KOPT-K1 (cell line): ENCODE measurements around the gene MICAL1.
A peak's percentile ranks its signal among the peaks of the same experiment; 100 is the strongest.

Source experiments
- H3K27ac ChIP-seq: fragments of 200-600 bp; sonication (generic); 2 replicates; pipeline ENCODE4 v1.5.1; 2016; ENCODE audit warnings: antibody characterized with exemption, mild to moderate bottlenecking, low read depth, low read length; ENCODE audit not compliant: poor library complexity, severe bottlenecking
- H3K36me3 ChIP-seq: fragments of 200-600 bp; sonication (generic); 2 replicates; pipeline ENCODE4 v1.5.1; 2017; ENCODE audit warnings: antibody characterized with exemption, mild to moderate bottlenecking, low read length, moderate library complexity; ENCODE audit not compliant: insufficient read depth
- H3K9me3 ChIP-seq: fragments of 200-600 bp; sonication (generic); 2 replicates; pipeline ENCODE4 v1.5.1; 2017; ENCODE audit warnings: antibody characterized with exemption, low read length, mild to moderate bottlenecking; ENCODE audit not compliant: insufficient read depth, poor library complexity, severe bottlenecking

The MICAL1 gene

DNA sequence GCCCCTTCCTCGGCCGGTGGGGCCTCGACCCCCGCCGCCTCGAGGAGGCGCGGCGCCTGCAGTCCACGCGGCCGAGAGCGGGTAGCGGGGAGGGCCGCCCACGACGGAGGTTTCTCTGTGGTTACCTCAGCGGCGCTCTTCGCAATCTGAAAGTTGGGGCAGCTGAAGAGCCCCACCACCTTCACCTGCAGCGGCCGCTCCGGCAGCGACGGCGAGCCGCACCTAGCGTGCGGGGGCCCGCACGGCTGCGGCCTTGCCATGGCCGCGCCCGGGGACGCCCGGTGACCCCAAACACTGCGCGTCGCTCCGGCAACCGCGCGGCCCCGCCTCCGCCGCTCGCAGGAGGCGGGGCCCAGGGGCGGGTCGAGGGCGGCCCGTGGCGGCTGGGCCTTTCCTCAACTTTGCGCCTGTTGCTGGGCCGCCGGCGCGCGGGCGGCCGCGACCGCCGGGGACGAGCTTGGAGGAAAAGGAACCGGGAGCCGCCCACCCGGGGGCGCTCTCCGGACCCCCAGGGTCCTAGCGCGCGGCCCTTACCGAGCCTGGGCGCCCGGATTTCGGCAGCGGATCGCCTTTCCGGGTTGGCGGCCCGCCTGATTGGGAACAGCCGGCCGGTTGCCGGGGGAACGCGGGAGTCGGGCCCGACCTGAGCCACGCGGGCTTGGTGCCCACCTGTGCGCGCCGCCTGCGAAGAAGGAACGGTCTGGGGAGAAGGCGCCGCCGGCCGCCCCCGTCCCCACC, 15.1 kb downstream of the MICAL1 start, which contains the start of the genes PPIL6 and SMPD2:
TSS of gene PPIL6 (minus strand) at position 298 of the 738 bp plus-strand sequence. CDS start at position 260, 38 bp downstream.
TSS of gene SMPD2 (plus strand) at position 394 of the 738 bp plus-strand sequence. CDS start 398 bp downstream, outside the sequence.
- Histone ChIP-seq H3K27ac (peak within 1 kb of the TSS; percentile 87), H3K36me3 (peaks cover 38% of the 10 kb centered on the region), H3K9me3 (no peaks in the 10 kb centered on the region)

DNA sequence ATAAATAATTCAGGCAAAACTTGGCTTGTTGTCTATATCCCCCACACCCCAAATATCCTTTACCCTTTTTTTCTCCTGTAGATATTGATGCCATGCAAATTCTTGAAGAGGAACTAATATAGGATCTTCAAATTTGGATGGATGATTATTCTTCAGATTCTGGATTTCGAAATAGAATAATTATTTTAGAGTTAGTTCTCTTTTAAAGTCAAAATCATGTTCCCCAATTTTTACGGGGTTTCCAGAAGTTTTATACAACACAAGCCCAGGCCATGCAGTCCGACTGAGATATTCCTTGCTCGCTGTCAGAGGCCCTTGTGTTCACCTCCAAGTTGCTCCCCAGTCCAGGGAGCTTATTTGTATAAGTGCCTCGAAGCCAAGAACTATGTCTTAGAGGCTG, 19.5 kb downstream of the MICAL1 start:
- no peaks in the 10 kb centered on the region for H3K36me3 ChIP-seq
- no peaks in the 10 kb centered on the region for H3K9me3 ChIP-seq
- no peak overlapping the region for H3K27ac ChIP-seq

DNA sequence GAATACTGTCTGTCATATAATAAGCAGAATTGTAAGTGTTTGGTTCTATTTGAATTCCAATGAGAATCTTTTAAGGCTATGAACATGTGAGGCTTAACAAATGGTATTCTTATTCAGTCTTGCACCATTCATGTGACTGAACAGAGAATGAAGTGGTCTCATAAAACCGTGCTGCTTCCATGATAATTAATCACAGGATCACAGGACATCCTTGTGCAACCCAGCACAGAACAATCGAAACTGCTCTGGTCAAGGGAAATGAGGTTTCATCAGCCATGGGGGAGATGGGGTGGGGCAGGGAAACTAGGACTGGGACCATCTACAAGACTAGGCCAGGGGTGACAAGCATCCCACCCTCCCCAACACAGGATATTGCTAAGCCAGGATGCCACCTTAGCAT, 21.1 kb downstream of the MICAL1 start:
- H3K36me3 ChIP-seq, result no peaks in the 10 kb centered on the region
- no peaks in the 10 kb centered on the region for H3K9me3 ChIP-seq
- H3K27ac ChIP-seq, result no peak overlapping the region

DNA sequence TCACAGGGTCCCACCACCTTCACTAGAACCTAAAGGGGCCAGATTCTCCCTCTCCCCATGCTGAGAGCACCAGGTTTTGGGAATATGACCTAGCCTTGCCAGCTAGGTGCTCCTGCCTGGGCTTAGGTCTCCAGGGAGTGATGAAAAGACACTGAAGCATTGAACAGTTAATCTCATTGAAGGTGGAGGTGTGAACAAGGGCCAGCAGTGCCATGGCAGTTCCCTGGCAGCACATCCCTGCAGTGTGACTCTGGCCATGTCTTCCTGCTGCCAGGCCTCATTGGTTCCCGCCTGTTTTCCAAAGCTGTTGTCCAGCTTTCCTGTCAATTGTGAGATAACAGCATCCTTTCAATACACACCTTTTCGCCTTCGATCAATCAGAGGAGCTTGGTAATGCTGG, 26.1 kb downstream of the MICAL1 start:
- H3K36me3 ChIP-seq, result no peaks in the 10 kb centered on the region
- no peak overlapping the region for H3K27ac ChIP-seq
- no peaks in the 10 kb centered on the region for H3K9me3 ChIP-seq

DNA sequence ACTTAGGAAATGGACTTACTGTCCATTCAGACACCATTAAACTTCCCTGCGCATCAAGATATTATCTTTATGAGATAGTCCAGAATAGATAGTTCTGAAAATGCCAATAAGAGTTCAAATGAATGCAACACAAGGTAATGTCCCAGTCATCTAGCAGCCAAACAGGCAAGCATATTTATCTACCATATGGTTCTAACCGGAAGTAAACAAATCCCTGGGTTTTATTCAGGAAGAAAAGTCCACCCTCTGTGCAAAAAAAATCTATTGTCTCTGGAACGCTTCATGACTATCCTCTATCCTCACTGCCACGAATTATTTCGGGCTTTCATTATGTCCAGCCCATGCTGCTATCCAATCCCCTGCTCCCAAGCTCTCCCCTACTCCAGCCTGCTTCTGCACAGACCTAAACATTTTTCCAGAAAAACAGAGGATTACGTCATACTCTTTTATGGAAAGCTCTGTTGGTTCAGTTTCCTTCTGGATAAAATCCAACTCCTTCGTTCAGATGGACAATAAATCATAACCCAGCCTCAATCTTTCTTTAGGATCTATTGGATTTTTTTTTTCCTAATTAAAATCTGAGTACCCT, 26.6 kb downstream of the MICAL1 start:
- Histone ChIP-seq H3K27ac (no peak overlapping the region), H3K36me3 (no peaks in the 10 kb centered on the region), H3K9me3 (no peaks in the 10 kb centered on the region)

DNA sequence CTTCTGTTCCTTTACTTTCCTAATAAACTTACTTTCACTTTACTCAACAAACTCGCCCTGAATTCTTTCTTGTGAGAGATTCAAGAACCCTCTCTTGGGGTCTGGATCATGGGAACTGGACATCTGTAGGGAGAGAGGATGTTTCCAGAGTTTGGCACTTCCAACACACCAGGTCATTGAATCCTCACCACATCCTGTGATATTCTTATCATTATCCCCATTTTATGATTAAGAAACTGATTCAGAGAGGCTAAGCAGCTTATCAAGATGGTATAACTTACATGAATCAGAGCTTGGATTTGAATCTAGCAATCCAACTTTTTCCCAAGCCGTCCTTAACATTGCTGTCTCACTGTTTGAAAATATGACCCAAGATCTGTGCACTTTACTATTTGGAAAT, 30.6 kb downstream of the MICAL1 start:
- Histone ChIP-seq H3K27ac (no peak overlapping the region), H3K36me3 (no peaks in the 10 kb centered on the region), H3K9me3 (no peaks in the 10 kb centered on the region)

DNA sequence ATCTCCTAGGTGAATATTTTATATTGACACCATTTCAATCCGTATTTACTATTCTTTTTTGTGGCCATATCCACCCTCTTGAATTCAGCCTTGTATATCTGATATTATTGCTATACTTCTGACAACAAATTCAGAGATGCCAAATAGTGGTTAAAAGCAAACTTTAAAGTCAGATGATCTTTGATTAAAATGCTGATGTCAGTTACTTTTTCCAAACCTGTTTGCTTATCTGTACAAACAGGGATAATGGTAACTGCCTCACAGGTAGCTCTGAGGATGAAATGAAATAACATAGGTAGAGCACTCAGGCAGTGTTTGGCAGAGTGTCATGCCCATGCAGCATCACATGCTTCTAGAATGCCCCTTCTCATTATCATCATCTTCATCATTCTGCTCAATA, 34.4 kb downstream of the MICAL1 start:
- H3K27ac ChIP-seq, result no peak overlapping the region
- no peaks in the 10 kb centered on the region for H3K36me3 ChIP-seq
- H3K9me3 ChIP-seq, result no peaks in the 10 kb centered on the region

DNA sequence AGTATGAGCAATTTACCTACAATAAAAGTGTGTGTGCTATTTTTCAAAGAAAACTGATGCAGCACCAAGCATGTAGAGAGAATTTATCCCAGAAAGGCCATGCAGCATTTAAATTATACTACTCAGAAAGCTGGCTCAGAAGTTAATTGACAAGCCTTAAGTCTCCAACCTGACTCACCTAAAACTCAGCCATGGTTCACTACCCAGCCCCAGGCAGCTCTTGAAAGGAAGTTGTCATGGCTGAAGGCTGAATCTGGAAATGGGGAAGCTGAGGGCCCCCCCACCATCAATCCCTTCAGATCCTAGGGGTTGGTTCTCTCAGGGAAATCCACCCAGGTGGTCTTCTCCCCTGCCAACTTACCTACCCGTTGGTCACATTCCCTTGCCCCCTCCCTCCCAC, 34.8 kb downstream of the MICAL1 start:
- Histone ChIP-seq H3K9me3 (no peaks in the 10 kb centered on the region), H3K36me3 (no peaks in the 10 kb centered on the region), H3K27ac (no peak overlapping the region)

DNA sequence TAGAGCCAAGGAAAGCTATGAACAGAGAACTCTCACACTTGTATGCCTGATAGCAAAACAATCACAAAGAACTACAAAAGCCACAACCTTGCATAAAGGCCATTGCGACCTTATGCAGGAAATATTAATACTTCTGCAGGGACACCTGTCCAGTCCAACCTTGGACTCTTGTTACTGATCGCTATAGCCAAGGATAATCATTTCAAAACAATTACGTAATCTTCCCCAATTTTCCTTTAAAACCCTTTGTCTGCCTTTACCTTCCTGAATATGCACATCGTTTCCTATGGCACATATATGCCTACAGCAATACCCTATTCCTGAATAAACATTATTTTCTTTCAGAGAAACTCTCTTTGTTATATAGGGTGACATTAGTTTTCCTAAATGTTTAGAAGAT, 37.9 kb downstream of the MICAL1 start:
- Histone ChIP-seq H3K9me3 (no peaks in the 10 kb centered on the region), H3K27ac (no peak overlapping the region), H3K36me3 (no peaks in the 10 kb centered on the region)

DNA sequence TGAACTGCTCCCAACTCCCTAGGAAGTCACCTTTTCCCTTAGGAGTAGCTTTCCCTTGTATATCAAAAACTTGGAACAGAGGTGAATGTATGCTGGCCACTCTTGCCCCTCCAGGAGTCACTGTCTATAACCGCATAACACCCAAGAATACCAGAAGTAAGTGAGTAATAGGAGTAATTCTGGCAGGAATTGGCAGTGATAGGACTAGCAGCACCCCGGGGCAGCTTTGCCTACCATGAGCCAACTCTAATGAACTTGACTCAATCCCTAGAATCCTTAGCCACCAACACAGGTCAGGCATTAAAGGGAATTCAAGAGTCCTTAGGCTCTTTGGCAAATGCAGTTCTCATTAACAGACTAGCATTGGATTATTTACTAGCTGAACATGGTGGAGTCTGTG, 44.5 kb downstream of the MICAL1 start:
- Histone ChIP-seq H3K9me3 (no peaks in the 10 kb centered on the region), H3K27ac (no peak overlapping the region), H3K36me3 (no peaks in the 10 kb centered on the region)

DNA sequence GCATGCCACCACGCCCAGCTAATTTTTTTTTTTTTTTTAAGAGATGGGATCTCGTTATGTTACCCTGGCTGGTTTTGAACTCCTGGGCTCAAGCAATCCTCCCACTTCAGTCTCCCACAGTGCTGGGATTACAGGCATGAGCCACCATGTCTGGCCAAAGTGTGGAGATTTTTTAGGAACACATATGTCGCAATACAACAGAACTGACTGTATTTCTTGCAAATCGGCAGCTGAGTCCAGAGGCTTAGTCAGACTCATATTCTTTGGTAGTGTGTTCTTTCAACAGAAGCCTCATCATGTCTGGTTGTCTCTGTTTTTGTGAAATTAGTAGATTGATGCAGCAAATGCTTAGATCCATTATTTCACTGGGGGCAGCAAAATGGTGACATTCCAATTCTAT, 49.4 kb downstream of the MICAL1 start:
- no peaks in the 10 kb centered on the region for H3K9me3 ChIP-seq
- H3K36me3 ChIP-seq, result no peaks in the 10 kb centered on the region
- H3K27ac ChIP-seq, result no peak overlapping the region

DNA sequence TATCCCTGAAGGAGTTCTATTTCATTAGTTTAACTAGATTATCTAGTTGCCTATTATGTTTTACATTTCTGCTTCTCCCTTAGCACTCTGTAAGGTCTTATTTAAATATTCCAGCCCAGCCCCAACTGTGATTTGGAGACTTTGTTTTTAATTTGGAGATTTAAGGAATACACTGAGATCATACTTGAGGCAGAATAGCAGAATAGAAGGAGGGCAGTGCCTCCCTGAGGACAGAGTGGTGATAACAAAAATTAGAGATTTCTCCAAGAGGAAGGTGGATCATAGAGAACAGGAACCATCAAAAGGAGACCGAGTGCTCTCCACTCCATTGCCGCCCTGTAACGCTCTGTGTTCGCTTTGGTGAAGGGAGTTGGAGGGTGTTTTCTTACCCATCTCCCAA, 58.6 kb downstream of the MICAL1 start:
- Histone ChIP-seq H3K9me3 (no peaks in the 10 kb centered on the region), H3K36me3 (no peaks in the 10 kb centered on the region), H3K27ac (no peak overlapping the region)

DNA sequence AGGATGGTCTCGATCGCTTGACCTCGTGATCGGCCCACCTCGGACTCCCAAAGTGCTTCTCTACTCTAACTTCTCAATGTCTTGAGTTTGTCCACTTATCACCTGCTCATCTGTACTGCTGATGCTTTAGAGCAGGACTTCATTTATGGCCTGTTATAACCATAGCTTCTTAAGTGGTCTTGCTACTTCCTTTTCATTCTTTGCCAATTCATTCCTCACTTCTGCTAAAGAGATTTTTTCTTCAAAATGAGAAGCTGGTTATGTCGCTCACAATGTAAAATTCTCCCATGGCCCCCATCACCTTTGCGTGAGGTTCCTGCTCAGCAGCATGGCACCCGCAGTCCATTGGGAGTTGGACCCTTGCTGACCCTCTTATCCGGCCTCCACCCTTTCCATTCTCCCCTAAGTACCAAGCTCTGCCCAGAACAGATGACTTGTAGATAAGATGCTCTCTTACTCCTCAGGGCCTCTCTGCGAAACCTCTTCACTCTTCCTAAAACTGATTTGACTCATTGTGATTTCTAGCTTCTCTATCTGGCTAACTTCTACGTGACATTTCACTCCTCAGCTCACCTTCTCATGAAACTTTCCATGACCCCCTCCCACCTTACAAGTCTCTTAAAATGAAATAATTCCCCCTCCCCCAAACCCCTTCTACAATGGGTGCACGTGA, 59.4 kb downstream of the MICAL1 start:
- no peaks in the 10 kb centered on the region for H3K36me3 ChIP-seq
- no peaks in the 10 kb centered on the region for H3K9me3 ChIP-seq
- no peak overlapping the region for H3K27ac ChIP-seq
